Measurements from ENCODE around the gene CAMK1D.

Gene CAMK1D

DNA sequence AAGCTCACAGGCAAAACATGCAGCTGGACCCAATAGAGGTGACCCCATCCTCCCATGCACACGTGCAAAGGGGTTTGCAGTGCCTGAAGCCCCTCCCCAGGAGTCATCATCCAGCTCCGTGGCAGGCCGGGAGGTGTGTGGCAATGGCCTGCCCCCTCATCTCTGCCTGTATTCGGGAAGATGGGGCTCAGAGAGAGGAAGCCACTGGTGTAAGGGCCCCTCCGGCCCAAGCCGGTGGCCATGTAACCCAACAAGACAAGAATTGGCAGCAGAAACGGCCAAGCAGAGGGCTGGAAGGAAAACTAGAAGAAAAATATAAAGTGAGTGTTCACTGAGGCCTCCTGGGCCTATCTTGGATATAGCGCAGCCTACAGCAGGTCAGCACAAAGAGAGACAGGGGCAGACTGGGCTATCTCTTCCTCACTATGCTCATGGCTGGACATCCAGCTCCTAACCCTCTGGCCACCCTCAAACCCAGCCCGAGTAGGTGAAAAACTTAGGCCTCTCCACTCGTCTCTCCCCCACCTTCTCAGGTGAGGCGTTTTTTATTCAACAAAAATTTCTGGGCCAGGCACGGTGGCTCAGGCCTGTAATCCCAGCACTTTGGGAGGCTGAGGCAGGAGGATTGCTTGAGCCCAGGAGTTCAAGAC lies 494.1 kb downstream of the CAMK1D start:
- no peak overlapping the region for H3K4me3 ChIP-seq (ENCODE audit: low read depth, low read length)
- POLR2A ChIA-PET: no interaction called here
- no peak for DNase-seq (ENCODE audit: low read depth, low spot score)
- CTCF ChIA-PET: no interaction called here
- TF ChIP-seq, protein P1, sequence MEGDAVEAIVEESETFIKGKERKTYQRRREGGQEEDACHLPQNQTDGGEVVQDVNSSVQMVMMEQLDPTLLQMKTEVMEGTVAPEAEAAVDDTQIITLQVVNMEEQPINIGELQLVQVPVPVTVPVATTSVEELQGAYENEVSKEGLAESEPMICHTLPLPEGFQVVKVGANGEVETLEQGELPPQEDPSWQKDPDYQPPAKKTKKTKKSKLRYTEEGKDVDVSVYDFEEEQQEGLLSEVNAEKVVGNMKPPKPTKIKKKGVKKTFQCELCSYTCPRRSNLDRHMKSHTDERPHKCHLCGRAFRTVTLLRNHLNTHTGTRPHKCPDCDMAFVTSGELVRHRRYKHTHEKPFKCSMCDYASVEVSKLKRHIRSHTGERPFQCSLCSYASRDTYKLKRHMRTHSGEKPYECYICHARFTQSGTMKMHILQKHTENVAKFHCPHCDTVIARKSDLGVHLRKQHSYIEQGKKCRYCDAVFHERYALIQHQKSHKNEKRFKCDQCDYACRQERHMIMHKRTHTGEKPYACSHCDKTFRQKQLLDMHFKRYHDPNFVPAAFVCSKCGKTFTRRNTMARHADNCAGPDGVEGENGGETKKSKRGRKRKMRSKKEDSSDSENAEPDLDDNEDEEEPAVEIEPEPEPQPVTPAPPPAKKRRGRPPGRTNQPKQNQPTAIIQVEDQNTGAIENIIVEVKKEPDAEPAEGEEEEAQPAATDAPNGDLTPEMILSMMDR (IDR thresholded peaks at IDR 0.05; ENCODE audit: insufficient read depth, low read length, missing control alignments): no peak

- CTCF ChIA-PET: interaction anchor here (0.6 kb wide), 2 partner anchors 254 to 639 kb away, joined by 3 read pairs; no protein-coding TSS in a partner anchor
- POLR2A ChIA-PET: no interaction called here
- H3K4me3 ChIP-seq (ENCODE audit: low read depth, low read length): no peak overlapping the region
- DNase-seq (ENCODE audit: low read depth, low spot score): peak; percentile 34
- TF ChIP-seq, protein P1 (IDR thresholded peaks at IDR 0.05; ENCODE audit: insufficient read depth, low read length, missing control alignments): no peak
Observed at GRCh38 chr10:12844811-12845483, 495.6 kb downstream of the CAMK1D start.

DNA sequence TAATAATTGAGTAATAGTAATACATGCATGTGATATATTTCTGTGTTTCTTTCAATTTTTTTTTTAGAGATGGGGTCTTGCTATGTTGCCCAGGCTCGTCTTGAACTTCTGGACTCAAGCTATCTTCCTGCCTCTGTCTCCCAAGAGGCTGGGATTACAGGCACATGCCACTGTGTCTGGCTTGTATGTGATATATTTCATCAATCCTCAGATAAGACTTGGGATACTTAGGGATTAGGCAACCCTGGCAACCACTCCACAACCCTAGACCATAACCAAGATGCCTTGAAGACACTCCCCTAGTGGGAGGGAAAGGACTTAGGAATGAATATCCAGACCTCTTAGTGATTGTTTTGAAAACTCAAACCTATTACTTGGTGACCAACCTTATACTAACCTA lies 497.4 kb downstream of the CAMK1D start:
- ChIA-PET CTCF (no interaction called here), POLR2A (no interaction called here)
- TF ChIP-seq, protein P1 (IDR thresholded peaks at IDR 0.05; ENCODE audit: insufficient read depth, low read length, missing control alignments): no peak
- no peak overlapping the region for H3K4me3 ChIP-seq (ENCODE audit: low read depth, low read length)
- DNase-seq (ENCODE audit: low read depth, low spot score): no peak

DNA sequence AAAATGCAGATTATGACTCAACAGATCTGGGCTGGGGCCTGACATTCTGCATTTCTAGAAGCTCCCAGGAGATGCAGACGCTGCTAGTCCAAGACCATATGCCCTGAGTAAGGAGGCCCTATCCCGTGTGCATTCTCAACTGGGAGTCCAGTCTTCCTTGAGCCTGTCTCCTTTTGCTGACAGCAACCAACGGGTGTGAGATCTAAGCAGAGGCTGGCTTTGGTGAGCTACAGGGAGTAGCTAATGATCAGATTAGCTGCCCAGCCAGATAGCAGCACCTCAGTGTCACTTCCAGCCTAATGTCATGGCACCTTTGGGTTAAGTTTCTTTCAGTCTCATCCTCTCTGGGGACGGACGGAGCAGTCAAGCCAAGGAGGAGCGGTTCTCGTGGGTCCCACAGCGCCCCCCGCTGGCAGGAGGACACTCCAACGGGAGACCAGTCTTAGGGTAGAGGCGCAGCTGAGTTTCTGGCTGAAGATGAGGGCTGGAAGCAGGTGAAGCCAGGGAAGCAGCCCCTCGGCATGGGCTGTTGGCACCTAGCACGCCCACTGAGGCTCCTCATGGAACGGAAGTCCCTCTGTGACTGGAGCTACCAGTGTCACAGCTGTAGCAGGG lies 498.1 kb downstream of the CAMK1D start:
- no peak overlapping the region for H3K4me3 ChIP-seq (ENCODE audit: low read depth, low read length)
- ChIA-PET CTCF (interaction anchor here (1.2 kb wide), 1 partner anchor 55 kb away, joined by 3 read pairs; no protein-coding TSS in a partner anchor), POLR2A (no interaction called here)
- no peak for DNase-seq (ENCODE audit: low read depth, low spot score)
- TF ChIP-seq, protein P1 (IDR thresholded peaks at IDR 0.05; ENCODE audit: insufficient read depth, low read length, missing control alignments): no peak

DNA sequence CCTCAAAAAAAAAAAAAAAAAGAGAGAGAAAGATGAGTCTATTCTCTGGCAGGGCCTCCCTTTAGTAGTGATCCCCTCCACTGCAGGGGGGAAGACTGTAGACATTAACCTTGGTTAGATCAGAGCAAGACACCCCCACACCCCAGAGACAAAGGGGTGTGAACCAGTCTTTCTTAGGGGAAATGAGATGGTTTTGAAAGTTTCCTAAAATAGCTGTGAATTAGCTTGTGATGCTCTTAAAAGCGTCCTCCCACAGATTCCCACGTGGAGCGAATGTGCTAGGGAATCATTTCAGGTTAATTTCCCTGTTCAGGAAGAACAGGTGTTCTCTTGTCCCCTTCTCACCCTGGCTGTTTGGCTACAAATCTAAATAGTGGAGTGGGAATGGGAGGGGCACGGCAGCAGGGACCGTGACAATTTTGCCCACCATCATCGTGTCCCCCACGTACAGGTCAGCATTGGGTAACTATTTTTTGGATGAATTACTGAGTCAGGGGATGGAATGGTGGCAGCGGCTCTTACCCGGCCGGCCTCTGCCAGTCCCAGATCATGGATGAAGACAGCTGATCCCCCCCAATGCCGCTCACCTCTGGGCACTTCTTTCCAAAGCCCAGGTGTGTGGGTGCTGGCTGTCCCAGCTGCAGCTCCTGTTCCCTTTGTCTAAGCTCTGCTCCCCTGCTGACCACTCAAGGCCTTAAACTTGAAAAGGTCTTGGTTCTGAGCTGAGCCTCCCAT lies 499.3 kb downstream of the CAMK1D start:
- no peak overlapping the region for H3K4me3 ChIP-seq (ENCODE audit: low read depth, low read length)
- POLR2A ChIA-PET: no interaction called here
- CTCF ChIA-PET: interaction anchor here (1.2 kb wide), 1 partner anchor 53 kb away, joined by 3 read pairs; no protein-coding TSS in a partner anchor
- DNase-seq (ENCODE audit: low read depth, low spot score): no peak
- TF ChIP-seq, protein P1 (IDR thresholded peaks at IDR 0.05; ENCODE audit: insufficient read depth, low read length, missing control alignments): no peak
